HTERT RPE-1 (cell line): ENCODE measurements around the gene PRKAR1B.
"Not testable (repeated sequence)": the region's sequence is repeated elsewhere in the genome, so short reads cannot be mapped to it uniquely, and the experiment has no call there.

Experiments used
- in situ Hi-C: fragments of 300-500 bp; cut with MboI; formaldehyde crosslinking; loops from 4 replicates; pipeline ENCODE4 v1.14.3; 2020; ENCODE audit warnings: low sequenced_read_pairs

Gene PRKAR1B

GRCh38 chr7:562789-563628 lies 164.1 kb downstream of the PRKAR1B start:
- in situ Hi-C loops = no loop called here

- in situ Hi-C loops = no loop called here
Measured at GRCh38 chr7:562374-562675, 164.8 kb downstream of the PRKAR1B start.

DNA sequence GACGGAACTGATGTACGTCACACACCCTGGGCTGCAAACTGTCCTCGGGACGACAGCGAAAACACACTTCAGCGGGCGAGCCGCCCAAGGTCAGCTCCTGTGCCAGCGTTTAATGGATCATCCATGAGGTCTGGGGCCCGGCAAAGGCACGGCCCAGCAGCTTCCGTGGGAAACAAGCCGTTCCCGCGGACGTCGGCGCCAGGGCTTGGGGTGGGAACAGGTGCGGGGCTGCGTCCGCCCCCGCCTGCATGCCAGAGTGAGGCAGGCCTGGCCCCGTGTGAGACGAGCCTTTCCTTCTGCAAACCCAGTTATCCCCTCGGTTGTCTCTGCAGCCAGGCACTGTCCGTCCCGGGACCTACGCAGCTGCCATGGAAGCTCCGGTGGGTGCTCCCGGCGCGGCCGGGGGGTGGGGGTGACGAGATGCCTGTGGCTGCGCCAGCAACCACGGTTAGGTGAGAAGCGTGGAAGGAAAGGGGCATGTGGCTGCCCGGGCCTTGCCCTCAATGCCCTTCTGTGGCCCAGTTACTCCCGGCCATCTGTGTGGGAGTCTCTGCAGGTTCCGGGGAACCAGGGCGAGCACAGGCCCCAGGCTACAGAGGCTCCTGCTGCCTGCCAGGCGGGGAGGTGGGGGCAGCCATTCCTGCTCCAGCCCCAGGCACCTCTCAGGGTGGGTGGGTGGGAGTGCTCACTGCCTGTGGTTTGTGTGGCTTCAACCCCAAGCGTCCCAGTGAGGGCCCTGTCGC lies 165.3 kb downstream of the PRKAR1B start:
- in situ Hi-C loops = no loop called here

DNA sequence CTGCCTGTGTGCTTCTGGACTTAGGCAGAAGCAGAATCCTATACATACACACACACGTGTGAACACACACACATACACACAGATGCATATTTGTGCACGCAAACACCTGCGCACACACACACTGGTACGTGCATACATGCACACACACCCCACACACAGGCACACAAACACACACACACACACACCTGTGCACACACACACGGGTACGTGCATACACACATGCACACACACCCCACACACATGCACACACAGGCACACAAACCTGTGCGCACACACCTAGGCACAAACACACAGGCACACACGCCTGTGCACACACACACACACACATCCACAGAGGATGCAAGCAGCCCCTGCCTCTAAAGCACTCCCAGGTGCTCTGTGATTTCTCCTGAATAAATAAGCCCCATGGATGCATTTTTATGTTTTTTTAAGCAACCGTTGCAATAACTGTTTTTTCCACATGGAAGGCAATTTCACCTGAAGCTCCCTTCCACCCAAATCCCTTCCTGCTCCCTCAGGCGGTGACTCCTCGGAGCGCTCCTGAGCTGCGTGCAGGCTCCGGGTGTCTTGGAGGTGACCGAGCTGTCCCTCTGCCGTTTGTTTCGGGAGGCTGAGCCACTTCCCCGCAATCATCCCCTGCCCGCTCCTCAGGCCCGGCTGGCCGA lies 166.0 kb downstream of the PRKAR1B start:
- in situ Hi-C loops = no loop called here

DNA sequence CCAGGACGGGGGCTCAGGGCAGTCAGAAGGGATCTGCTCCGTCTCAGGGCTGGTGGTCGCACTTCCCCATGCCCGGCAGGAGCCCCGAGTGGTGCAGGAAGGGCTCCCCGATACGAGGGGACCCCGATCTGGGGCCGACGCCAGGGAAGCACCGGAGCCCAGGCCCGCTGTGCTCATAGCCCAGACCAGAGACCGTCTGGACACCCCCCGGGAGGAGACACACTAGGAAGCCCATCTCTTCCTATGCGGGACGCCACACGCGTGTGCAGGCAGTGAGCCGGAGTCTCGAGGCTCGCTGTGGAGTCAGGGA lies 167.7 kb downstream of the PRKAR1B start:
- in situ Hi-C loops = no loop called here

DNA sequence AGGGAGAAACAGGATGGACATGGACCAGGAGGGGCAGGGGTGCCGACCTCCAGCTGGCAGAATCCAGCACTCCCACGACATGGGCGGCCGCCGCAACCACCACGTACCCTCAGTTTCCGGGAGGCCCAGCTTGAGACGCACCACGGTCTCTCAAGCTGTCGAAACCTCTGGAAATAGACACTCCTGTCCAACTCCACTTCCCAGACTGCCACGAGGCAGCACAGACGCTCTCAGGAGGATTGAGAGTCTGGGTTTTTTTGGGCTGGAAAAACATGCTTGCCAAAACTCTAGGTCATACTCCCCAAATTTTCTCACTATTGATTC lies 169.6 kb downstream of the PRKAR1B start:
- in situ Hi-C loops = no loop called here

- in situ Hi-C loops = no loop called here
Measured at GRCh38 chr7:556837-557557, 170.1 kb downstream of the PRKAR1B start.

- in situ Hi-C loops = no loop called here
Measured at GRCh38 chr7:556291-556826, 170.7 kb downstream of the PRKAR1B start.

GRCh38 chr7:555551-556160 lies 171.4 kb downstream of the PRKAR1B start:
- in situ Hi-C loops = no loop called here

- in situ Hi-C loops = no loop called here
Measured at GRCh38 chr7:553636-554111, 173.4 kb downstream of the PRKAR1B start.

- in situ Hi-C loops = no loop called here
Measured at GRCh38 chr7:552868-553635, 174.0 kb downstream of the PRKAR1B start.

DNA sequence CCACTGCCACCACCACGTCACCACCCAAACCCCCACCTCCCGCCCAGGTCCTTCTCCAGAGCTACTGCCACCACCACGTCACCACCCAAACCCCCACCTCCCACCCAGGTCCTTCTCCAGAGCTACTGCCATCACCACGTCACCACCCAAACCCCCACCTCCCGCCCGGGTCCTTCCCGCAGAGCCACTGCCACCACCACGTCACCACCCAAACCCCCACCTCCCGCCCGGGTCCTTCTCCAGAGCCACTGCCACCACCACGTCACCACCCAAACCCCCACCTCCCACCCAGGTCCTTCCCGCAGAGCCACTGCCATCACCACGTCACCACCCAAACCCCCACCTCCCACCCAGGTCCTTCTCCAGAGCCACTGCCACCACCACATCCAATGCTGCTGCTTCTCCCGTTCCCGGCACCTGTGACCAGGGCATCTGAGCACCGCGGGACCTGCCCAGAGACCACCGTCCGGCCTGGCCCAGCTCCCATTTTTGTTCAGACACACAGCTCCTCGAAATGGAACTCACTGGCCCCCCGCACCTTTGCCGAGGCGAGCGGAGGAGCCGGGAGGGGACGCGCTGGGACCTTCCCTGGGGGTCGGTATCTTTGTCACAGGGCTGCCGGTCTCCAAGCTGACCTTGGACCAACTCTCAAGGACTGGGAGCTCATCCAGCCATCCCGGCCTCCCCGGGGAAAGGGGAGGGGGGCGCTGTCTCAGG lies 174.8 kb downstream of the PRKAR1B start:
- in situ Hi-C loops = not testable (repeated sequence)

- in situ Hi-C loops = not testable (repeated sequence)
Measured at GRCh38 chr7:551615-551970, 175.5 kb downstream of the PRKAR1B start.

DNA sequence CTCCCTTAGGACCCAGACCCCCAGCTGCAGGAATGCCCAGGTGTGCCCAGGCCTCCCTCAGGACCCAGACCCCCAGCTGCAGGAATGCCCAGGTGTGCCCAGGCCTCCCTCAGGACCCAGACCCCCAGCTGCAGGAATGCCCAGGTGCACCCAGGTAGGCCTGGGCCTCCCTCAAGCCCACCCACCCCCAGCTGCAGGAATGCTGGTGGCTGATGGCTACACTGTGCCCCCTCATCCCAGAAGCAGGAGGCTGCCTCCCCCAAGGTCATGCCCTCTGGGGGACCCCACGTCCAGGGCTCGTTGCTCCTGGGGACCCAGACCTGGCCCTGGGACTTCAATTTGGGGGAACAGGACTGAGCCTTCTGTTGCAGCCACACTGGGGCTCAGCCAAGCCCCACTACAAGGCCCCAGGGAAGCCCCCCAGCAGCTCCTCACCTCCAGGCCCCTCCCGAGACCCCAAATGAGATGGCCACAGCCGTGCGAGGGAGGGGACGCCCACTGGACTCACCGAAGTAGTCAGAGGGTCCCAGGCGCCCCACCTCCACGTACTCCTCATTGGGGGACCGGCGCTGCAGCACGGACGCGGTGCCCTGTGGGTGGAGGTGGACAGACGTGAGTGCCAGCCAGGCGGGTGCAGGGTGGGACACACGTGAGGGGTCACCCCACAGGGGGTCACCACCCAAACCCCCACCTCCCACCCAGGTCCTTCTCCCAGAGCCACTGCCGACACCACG lies 176.0 kb downstream of the PRKAR1B start:
- in situ Hi-C loops = no loop called here

GRCh38 chr7:549891-550625 lies 177.0 kb downstream of the PRKAR1B start:
- in situ Hi-C loops = no loop called here

- in situ Hi-C loops = no loop called here
Measured at GRCh38 chr7:549066-549890, 177.8 kb downstream of the PRKAR1B start.

DNA sequence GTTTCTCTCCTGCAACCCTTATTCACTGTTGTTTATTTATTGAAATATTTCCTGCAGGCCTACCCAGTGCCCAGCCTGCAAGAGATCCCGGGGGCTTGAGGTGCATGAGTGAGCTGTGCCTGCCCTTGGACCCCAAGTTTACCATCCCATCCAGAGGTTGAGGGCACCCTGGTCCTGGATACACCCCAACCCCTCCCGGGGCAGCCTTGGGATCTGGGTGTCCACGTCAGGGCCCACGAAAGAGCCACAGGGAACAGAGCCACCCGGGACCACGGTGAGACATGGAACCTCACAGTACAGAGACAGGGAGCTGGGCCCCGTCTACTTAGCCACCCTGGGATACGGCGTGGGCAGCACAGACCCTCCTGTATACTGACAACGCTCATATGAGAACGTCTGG lies 178.7 kb downstream of the PRKAR1B start:
- in situ Hi-C loops = no loop called here
